DOHH2 (cell line): ENCODE results near the gene STRA6.

Experiments used
- EZH2phosphoT487 ChIP-seq: fragments of 200-600 bp; sonication (generic); IDR thresholded peaks from 2 replicates; pipeline ENCODE4 v1.6.1; 2017; ENCODE audit warnings: borderline replicate concordance, mild to moderate bottlenecking, antibody characterized with exemption, low read length, moderate library complexity, mixed read lengths
- TF ChIP-seq, protein P1 (sequence below): fragments of 200-600 bp; sonication (generic); IDR thresholded peaks from one replicate; pipeline ENCODE4 v1.5.1; 2014; ENCODE audit warnings: antibody characterized with exemption, mild to moderate bottlenecking, low read depth, low read length; ENCODE audit not compliant: poor library complexity, severe bottlenecking

GRCh38 chr15:74132681-74133651, 69.6 kb downstream of the STRA6 start:
- TF ChIP-seq, protein P1, sequence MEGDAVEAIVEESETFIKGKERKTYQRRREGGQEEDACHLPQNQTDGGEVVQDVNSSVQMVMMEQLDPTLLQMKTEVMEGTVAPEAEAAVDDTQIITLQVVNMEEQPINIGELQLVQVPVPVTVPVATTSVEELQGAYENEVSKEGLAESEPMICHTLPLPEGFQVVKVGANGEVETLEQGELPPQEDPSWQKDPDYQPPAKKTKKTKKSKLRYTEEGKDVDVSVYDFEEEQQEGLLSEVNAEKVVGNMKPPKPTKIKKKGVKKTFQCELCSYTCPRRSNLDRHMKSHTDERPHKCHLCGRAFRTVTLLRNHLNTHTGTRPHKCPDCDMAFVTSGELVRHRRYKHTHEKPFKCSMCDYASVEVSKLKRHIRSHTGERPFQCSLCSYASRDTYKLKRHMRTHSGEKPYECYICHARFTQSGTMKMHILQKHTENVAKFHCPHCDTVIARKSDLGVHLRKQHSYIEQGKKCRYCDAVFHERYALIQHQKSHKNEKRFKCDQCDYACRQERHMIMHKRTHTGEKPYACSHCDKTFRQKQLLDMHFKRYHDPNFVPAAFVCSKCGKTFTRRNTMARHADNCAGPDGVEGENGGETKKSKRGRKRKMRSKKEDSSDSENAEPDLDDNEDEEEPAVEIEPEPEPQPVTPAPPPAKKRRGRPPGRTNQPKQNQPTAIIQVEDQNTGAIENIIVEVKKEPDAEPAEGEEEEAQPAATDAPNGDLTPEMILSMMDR, result no peak
- no peak for TF ChIP-seq EZH2phosphoT487
